AG04449 (cell line): ENCODE data around the gene RPS6KA5.
"Not testable (repeated sequence)": the region's sequence is repeated elsewhere in the genome, so short reads cannot be mapped to it uniquely, and the experiment has no call there.

Experiments
- CTCF ChIA-PET: fragments of 350-600 bp; formaldehyde crosslinking; extraction: SDS; loops from one replicate; lab custom pipeline; 2021; ENCODE audit warnings: antibody characterized with exemption; lab: Yijun Ruan, JAX
- POLR2A ChIA-PET: fragments of 400-600, 350-600 bp; formaldehyde crosslinking; extraction: SDS; loops from one replicate; lab custom pipeline; 2020; ENCODE audit warnings: antibody characterized with exemption, inconsistent platforms; lab: Yijun Ruan, JAX
- DNase-seq: peaks from one replicate; pipeline ENCODE4 v3.0.0-alpha.2; 2010; ENCODE audit warnings: low read depth, low spot score
- H3K4me3 ChIP-seq: 2 replicates; pipeline ENCODE4 v1.5.1; 2011; ENCODE audit warnings: low read depth, mild to moderate bottlenecking, control low read depth, low read length
- CTCF ChIP-seq: IDR thresholded peaks from one replicate; pipeline ENCODE4 v1.5.1; 2011; ENCODE audit warnings: mild to moderate bottlenecking, moderate library complexity, low read length, control low read depth, inconsistent platforms; ENCODE audit not compliant: insufficient read depth; ENCODE audit errors: missing control alignments

RPS6KA5 gene

GRCh38 chr14:91088585-91089235 is 28.3 kb upstream of the RPS6KA5 start:
- TF ChIP-seq CTCF = no peak
- ChIA-PET POLR2A (no interaction called here), CTCF (no interaction called here)
- no peak for DNase-seq
- H3K4me3 ChIP-seq = no peak overlapping the region

- H3K4me3 ChIP-seq, DNase-seq, CTCF ChIA-PET, POLR2A ChIA-PET: not testable (repeated sequence)
Measured at GRCh38 chr14:91087470-91087869, 27.0 kb upstream of the RPS6KA5 start.

GRCh38 chr14:91084516-91084915 is 24.1 kb upstream of the RPS6KA5 start:
- ChIA-PET CTCF (no interaction called here), POLR2A (no interaction called here)
- no peak for DNase-seq
- no peak overlapping the region for H3K4me3 ChIP-seq
- TF ChIP-seq CTCF = no peak

GRCh38 chr14:91082282-91082681 is 21.8 kb upstream of the RPS6KA5 start:
- no peak overlapping the region for H3K4me3 ChIP-seq
- ChIA-PET CTCF (no interaction called here), POLR2A (no interaction called here)
- no peak for DNase-seq
- no peak for TF ChIP-seq CTCF

GRCh38 chr14:91080071-91080470 is 19.6 kb upstream of the RPS6KA5 start:
- ChIA-PET CTCF (no interaction called here), POLR2A (no interaction called here)
- H3K4me3 ChIP-seq = no peak overlapping the region
- DNase-seq = no peak
- no peak for TF ChIP-seq CTCF

GRCh38 chr14:91078095-91078737 is 17.8 kb upstream of the RPS6KA5 start:
- no peak overlapping the region for H3K4me3 ChIP-seq
- CTCF ChIA-PET = no interaction called here

More at GRCh38 chr14:91078095-91078737, 17.8 kb upstream of the RPS6KA5 start:
- POLR2A ChIA-PET = no interaction called here
- no peak for DNase-seq
- TF ChIP-seq CTCF = no peak
